ENCODE data around the gene FXYD5. TPM values are rescaled to one million over a fixed set of nuclear protein-coding genes. Genes with fewer than 3 reads are reported as not detected.
A peak's percentile ranks its signal among the peaks of the same experiment; 100 is the strongest.

Gene FXYD5
- 86.7 TPM for polyA plus RNA-seq (2012; ENCODE audit: low read depth, missing spikeins)

GRCh38 chr19:35154525-35155406, at the start of gene FXYD5:
FXYD5 (plus strand) TSS chr19:35154735; CDS start chr19:35155551, 816 bp downstream.
- TF ChIP-seq PAX5 (IDR thresholded peaks at IDR 0.05; ENCODE audit: insufficient read depth, low read length, severe bottlenecking) = no peak
- TF ChIP-seq POU2F2 (IDR thresholded peaks at IDR 0.05; ENCODE audit: low read depth, low read length) = no peak
- TF ChIP-seq POLR2A (IDR thresholded peaks at IDR 0.05; ENCODE audit: low read depth, low read length) = no peak
- no peak for TF ChIP-seq SPI1 (IDR thresholded peaks at IDR 0.05; ENCODE audit: low read depth, low read length)
- TF ChIP-seq TAF1 (IDR thresholded peaks at IDR 0.05; ENCODE audit: low read depth, low read length) = no peak
- TF ChIP-seq POLR2AphosphoS5 (IDR thresholded peaks at IDR 0.05; ENCODE audit: low read depth, low read length) = no peak
- DNase-seq (ENCODE audit: insufficient read length, low spot score) = peak; percentile 69
- FAIRE-seq = peak; percentile 78

- DNase-seq (ENCODE audit: insufficient read length, low spot score) (no peak), FAIRE-seq (no peak)
- TF ChIP-seq SPI1 (IDR thresholded peaks at IDR 0.05; ENCODE audit: low read depth, low read length) (no peak), TAF1 (IDR thresholded peaks at IDR 0.05; ENCODE audit: low read depth, low read length) (no peak), POLR2AphosphoS5 (IDR thresholded peaks at IDR 0.05; ENCODE audit: low read depth, low read length) (no peak), POU2F2 (IDR thresholded peaks at IDR 0.05; ENCODE audit: low read depth, low read length) (no peak), PAX5 (IDR thresholded peaks at IDR 0.05; ENCODE audit: insufficient read depth, low read length, severe bottlenecking) (no peak), POLR2A (IDR thresholded peaks at IDR 0.05; ENCODE audit: low read depth, low read length) (no peak)
Observed at GRCh38 chr19:35105047-35105410, 49.5 kb upstream of the FXYD5 start.

- DNase-seq (ENCODE audit: insufficient read length, low spot score) (no peak), FAIRE-seq (peak; percentile 28)
- TF ChIP-seq POLR2AphosphoS5 (IDR thresholded peaks at IDR 0.05; ENCODE audit: low read depth, low read length) = no peak
- no peak for TF ChIP-seq POU2F2 (IDR thresholded peaks at IDR 0.05; ENCODE audit: low read depth, low read length)
- no peak for TF ChIP-seq POLR2A (IDR thresholded peaks at IDR 0.05; ENCODE audit: low read depth, low read length)
- TF ChIP-seq TAF1 (IDR thresholded peaks at IDR 0.05; ENCODE audit: low read depth, low read length) = no peak
- no peak for TF ChIP-seq SPI1 (IDR thresholded peaks at IDR 0.05; ENCODE audit: low read depth, low read length)
- TF ChIP-seq PAX5 (IDR thresholded peaks at IDR 0.05; ENCODE audit: insufficient read depth, low read length, severe bottlenecking) = no peak
Observed at GRCh38 chr19:35105411-35106290, 48.9 kb upstream of the FXYD5 start.

GRCh38 chr19:35106291-35106583, 48.3 kb upstream of the FXYD5 start:
- TF ChIP-seq POLR2A (IDR thresholded peaks at IDR 0.05; ENCODE audit: low read depth, low read length) (no peak), POLR2AphosphoS5 (IDR thresholded peaks at IDR 0.05; ENCODE audit: low read depth, low read length) (no peak)
- FAIRE-seq = no peak
- no peak for DNase-seq (ENCODE audit: insufficient read length, low spot score)

- FAIRE-seq (no peak), DNase-seq (ENCODE audit: insufficient read length, low spot score) (no peak)
- TF ChIP-seq TAF1 (IDR thresholded peaks at IDR 0.05; ENCODE audit: low read depth, low read length) = no peak
- TF ChIP-seq PAX5 (IDR thresholded peaks at IDR 0.05; ENCODE audit: insufficient read depth, low read length, severe bottlenecking) = no peak
- no peak for TF ChIP-seq POLR2A (IDR thresholded peaks at IDR 0.05; ENCODE audit: low read depth, low read length)
- no peak for TF ChIP-seq SPI1 (IDR thresholded peaks at IDR 0.05; ENCODE audit: low read depth, low read length)
- no peak for TF ChIP-seq POLR2AphosphoS5 (IDR thresholded peaks at IDR 0.05; ENCODE audit: low read depth, low read length)
- TF ChIP-seq POU2F2 (IDR thresholded peaks at IDR 0.05; ENCODE audit: low read depth, low read length) = no peak
Observed at GRCh38 chr19:35106898-35107541, 47.5 kb upstream of the FXYD5 start.

GRCh38 chr19:35107545-35107944, 47.0 kb upstream of the FXYD5 start:
- TF ChIP-seq POU2F2 (IDR thresholded peaks at IDR 0.05; ENCODE audit: low read depth, low read length) (no peak), TAF1 (IDR thresholded peaks at IDR 0.05; ENCODE audit: low read depth, low read length) (no peak), PAX5 (IDR thresholded peaks at IDR 0.05; ENCODE audit: insufficient read depth, low read length, severe bottlenecking) (no peak), POLR2AphosphoS5 (IDR thresholded peaks at IDR 0.05; ENCODE audit: low read depth, low read length) (no peak), POLR2A (IDR thresholded peaks at IDR 0.05; ENCODE audit: low read depth, low read length) (no peak), SPI1 (IDR thresholded peaks at IDR 0.05; ENCODE audit: low read depth, low read length) (no peak)
- DNase-seq (ENCODE audit: insufficient read length, low spot score) = no peak
- no peak for FAIRE-seq

GRCh38 chr19:35108730-35109129, 45.8 kb upstream of the FXYD5 start:
- FAIRE-seq (no peak), DNase-seq (ENCODE audit: insufficient read length, low spot score) (no peak)
- TF ChIP-seq PAX5 (IDR thresholded peaks at IDR 0.05; ENCODE audit: insufficient read depth, low read length, severe bottlenecking) (no peak), POU2F2 (IDR thresholded peaks at IDR 0.05; ENCODE audit: low read depth, low read length) (no peak), POLR2A (IDR thresholded peaks at IDR 0.05; ENCODE audit: low read depth, low read length) (no peak), POLR2AphosphoS5 (IDR thresholded peaks at IDR 0.05; ENCODE audit: low read depth, low read length) (no peak), TAF1 (IDR thresholded peaks at IDR 0.05; ENCODE audit: low read depth, low read length) (no peak), SPI1 (IDR thresholded peaks at IDR 0.05; ENCODE audit: low read depth, low read length) (no peak)

- DNase-seq (ENCODE audit: insufficient read length, low spot score) = no peak
- no peak for FAIRE-seq
- no peak for TF ChIP-seq POU2F2 (IDR thresholded peaks at IDR 0.05; ENCODE audit: low read depth, low read length)
- TF ChIP-seq POLR2AphosphoS5 (IDR thresholded peaks at IDR 0.05; ENCODE audit: low read depth, low read length) = no peak
- no peak for TF ChIP-seq POLR2A (IDR thresholded peaks at IDR 0.05; ENCODE audit: low read depth, low read length)
- no peak for TF ChIP-seq PAX5 (IDR thresholded peaks at IDR 0.05; ENCODE audit: insufficient read depth, low read length, severe bottlenecking)
- no peak for TF ChIP-seq SPI1 (IDR thresholded peaks at IDR 0.05; ENCODE audit: low read depth, low read length)
- TF ChIP-seq TAF1 (IDR thresholded peaks at IDR 0.05; ENCODE audit: low read depth, low read length) = no peak
Observed at GRCh38 chr19:35109395-35110112, 45.0 kb upstream of the FXYD5 start.
